ENCODE results near the gene SEL1L2. TPM values are rescaled to one million over a fixed set of nuclear protein-coding genes. Genes with fewer than 3 reads are reported as not detected.
"Not testable (repeated sequence)": the region's sequence is repeated elsewhere in the genome, so short reads cannot be mapped to it uniquely, and the experiment has no call there.

Gene SEL1L2, protein sequence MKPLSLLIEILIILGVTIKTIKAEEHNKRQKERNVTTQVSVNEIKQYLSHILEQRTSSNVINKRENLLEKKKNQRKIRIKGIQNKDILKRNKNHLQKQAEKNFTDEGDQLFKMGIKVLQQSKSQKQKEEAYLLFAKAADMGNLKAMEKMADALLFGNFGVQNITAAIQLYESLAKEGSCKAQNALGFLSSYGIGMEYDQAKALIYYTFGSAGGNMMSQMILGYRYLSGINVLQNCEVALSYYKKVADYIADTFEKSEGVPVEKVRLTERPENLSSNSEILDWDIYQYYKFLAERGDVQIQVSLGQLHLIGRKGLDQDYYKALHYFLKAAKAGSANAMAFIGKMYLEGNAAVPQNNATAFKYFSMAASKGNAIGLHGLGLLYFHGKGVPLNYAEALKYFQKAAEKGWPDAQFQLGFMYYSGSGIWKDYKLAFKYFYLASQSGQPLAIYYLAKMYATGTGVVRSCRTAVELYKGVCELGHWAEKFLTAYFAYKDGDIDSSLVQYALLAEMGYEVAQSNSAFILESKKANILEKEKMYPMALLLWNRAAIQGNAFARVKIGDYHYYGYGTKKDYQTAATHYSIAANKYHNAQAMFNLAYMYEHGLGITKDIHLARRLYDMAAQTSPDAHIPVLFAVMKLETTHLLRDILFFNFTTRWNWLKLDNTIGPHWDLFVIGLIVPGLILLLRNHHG
- not detected in 2 replicates for total RNA-seq (2014; rRNA removed; shearing (Covaris generic))

DNA sequence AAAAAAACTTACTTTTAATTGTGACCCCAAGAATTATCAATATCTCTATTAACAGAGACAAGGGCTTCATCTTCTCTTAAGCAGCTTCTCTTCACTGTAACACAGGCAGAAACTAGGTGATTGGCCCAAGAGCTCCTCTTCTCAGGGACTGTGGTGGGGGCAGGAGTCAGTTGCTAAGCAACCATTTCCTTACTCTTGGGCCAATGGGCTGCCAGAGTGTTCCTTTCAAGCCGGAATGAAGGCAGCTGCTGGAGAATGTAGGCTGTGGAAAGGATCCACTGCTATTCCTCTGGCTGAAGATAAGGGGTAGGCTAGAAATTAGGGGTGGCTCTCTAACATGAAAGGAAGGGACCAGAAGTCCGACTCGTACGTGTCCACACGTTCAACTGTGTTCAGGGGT lies at the start of gene SEL1L2:
SEL1L2 (minus strand) TSS at position 150 of the 400 bp plus-strand sequence; CDS start at position 70, 80 bp downstream.
- DNase-seq (ENCODE audit: low read depth): peak; percentile 7

DNA sequence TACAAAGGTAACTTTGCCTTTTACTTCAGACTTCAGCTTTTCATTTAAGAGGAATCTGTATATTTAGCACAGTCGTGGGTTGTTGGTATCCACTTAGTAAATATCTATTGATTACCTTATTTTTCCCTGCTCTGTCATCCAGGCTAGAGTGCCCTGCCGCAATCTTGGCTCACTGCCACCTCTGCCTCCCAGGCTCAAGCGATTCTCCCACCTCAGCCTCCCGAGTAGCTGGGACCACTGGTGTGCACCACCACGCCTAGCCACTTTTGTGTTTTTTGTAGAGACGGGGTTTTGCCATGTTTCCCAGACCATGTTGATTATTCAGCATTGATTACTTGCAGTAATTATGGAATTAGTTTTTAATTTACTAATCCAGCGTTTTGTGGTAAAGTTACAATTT lies 46.2 kb upstream of the SEL1L2 start:
- DNase-seq (ENCODE audit: low read depth): no peak

DNA sequence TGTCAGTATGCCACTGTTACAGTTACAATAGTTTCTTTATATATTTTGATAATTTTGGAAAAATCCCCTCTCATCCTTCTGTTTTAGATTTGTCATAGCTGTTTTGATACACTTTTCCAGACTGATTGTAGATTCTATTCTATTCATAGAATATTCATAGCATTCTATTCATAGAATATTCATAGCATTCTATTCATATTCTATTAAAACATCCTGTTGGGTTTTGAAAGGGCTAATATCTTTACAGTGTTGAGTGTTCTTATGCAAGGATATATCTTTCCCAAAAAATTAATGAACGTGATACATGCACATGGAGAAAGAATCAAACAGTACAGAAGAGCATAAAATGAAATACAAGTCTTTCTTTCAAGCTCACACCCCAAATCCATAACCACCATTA lies 42.9 kb upstream of the SEL1L2 start:
- DNase-seq (ENCODE audit: low read depth): no peak

DNA sequence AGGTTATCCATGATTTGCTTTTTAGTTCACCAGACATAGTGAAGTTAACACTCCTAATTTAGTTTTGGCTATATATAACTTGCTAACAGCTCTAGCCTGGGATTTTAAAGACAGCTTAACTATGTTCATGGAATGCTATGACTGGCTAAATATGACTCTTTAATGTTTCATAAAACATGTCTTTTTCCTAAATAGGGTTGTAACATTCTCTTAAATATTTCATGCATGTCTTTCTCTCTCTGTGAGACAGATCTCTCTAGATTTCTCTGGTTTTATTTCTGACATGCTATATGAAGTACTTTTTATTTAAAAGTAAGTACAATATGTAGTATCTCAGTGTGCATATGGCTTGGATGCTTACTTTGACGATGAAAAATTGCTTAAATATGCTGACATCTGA lies 40.6 kb upstream of the SEL1L2 start:
- DNase-seq (ENCODE audit: low read depth): no peak

DNA sequence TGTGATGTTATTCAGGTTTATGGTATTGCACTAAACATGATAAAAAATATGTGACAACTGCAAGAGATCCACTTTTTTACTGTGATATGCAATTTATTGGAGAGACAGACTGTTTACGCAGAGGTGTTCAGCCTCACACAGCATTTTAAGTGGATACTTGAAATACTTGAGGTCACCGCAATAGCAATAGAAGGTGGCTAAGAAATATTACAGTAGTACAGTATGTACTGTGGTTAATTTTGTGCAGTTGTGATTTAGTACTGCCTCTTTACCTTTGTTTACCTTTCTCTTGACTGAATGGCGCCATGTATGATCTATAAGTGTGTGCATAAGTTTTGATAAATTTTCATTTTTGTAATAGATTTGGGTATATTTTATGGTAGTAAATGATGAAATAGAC lies 22.3 kb upstream of the SEL1L2 start:
- no peak for DNase-seq (ENCODE audit: low read depth)

DNA sequence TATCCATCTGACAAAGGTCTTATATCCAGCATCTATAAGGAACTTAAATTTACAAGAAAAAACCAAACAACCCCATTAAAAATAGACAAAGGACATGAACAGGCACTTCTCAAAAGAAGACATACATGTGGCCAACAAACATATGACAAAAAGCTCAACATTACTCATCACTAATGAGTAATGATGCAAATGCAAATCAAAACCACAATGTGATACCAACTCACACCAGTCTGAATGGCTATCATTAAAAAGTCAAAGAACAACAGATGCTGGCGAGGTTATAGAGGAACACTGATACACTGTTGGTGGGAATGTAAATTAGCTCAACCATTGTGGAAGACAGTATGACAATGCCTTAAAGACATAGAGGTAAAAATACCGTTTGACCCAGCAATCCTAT lies 18.8 kb upstream of the SEL1L2 start:
- DNase-seq (ENCODE audit: low read depth): peak; percentile 17

DNA sequence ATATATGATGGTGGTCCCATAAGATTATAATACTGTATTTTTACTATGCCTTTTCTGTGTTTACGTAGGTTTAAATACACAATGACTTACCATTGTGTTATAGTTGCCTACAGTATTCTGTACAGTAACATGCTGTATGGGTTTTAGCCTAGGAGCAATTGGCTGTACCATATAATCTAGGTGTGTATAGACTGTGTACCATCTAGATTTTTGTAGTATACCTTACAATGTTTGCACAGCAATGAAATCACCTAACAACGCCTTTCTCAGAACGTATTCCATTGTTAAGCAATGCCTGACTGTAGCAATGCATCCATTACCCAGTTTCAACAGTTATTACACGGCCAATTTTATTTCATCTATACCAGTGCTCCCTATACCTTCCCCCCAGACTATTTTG lies 15.6 kb upstream of the SEL1L2 start:
- DNase-seq (ENCODE audit: low read depth): no peak

DNA sequence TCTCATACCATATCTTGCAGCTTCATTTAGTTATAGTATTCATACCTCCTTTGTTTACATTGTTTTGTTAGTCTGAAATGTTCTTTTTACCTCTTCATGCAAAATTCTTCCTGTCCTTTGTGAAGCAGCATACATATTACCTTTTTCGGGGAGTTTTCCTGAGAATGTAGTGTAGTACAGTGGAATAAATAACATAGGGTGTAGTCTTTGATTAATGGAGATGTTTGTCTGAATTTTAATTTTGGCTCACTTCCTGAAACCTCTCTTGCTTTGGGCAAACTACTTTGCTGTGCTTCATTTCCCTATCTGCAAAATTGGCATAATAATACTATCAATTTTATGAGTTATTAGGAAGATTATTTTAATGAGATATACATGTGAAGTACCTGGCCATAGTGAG lies 10.5 kb upstream of the SEL1L2 start:
- no peak for DNase-seq (ENCODE audit: low read depth)

DNA sequence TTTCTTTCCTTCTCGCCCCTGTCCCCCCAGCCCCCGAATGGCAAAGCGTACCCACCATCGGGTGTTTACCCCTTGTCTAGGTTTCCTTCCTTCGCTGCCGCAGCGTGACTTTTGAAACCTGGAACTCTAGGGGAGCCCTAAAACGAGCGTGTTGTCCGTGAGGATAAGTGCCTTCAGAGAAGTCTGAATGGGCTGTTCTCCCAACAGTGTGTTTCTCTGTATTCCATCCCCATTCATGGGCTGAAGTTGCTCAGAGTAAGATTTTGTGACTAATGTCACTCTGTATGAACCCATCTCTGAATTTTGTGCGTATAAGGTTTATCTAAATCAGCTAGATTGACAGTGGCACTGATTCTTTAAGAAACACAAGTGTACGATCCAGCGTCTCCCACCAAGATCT lies 5.9 kb upstream of the SEL1L2 start:
- DNase-seq (ENCODE audit: low read depth): peak; percentile 12

DNA sequence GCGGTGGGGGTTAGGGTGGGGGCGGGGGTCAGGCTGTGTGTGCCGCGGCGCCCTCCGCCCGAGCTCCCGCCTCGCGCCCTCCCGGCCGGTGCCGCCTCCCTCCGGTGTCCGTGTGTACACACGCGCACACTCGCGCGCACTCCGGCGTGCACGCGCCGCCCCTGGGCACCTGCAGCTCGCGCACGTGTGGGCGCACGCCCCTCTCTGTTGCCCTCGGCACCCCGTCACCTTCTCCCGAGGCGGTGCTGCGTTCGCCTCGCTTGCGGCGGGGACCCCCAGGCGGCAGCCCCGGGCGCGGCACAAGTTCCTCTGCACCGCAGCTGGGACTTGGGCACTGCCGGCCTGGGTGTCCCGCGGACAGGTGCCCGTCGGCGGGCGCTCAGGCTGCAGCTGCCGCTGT lies 5.4 kb upstream of the SEL1L2 start:
- DNase-seq (ENCODE audit: low read depth): peak; percentile 23

DNA sequence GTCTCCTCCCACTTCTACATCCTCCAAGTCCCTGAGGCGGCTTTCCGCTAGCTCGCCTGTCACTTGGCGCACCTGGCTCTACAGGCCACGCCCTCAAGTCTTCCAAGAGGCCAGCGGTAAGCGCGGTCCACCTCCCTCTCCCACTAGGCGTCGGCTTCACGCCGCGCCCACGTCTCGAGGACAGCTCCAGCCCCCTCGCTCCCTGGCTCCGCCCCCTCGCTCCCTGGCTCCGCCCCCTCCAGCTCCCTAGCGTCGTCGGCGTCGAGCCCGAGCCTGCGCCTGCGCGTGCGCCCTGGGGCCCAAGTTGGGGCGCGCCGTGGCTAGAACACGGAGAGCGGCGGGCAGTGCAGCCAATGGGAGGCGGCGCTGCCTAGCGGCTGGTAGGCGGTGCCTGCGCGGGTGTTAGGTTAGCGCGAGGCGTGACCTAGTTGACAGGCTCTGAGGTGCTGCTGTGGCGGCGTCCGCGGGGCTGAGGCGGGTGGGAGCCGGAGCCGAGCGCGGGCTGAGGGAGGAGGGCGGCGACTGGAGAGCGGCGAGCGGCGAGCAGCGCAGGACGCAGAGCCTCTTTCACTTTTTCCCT lies 4.8 kb upstream of the SEL1L2 start, which contains the start of gene MACROD2:
MACROD2 (plus strand) TSS at position 431 of the 580 bp plus-strand sequence.
- peak; percentile 91 for DNase-seq (ENCODE audit: low read depth)

DNA sequence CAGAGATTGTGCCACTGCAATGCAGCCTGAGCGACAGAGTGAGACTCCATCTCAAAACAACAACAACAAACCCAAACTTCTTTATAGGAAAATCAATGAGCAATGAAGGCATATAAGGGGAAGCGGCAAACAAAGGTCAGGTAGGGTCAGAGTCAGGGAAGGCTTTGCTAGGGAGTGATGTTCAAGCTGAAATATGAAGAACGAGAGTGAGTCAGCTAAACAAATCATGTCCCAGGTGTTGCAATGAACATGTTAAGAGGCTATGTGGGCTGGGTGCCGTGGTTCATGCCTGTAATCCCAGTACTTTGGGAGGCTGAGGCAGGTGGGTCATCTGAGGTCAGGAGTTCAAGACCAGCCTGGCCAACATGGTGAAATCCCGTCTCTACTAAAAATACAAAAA lies 1.5 kb upstream of the SEL1L2 start:
- not testable (repeated sequence) for DNase-seq (ENCODE audit: low read depth)

DNA sequence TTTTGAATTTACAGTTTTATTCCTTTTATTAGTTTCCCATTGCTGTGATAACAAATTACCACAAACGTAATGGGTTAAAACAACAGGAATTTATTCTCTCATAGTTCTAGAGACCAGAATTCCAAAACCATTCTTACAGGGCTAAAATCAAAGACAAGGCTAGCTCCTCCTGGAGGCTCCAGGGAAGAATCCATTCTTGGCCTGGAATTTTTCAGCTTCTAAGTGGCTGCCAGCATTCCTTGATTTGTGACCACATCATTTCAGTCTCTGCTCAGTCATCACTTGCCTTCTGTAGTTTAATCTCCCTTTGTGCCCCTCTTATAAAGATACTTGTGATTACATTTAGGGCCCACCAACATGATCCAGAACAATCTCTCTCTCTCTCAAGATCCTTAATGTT lies 897 bp upstream of the SEL1L2 start:
- peak; percentile 3 for DNase-seq (ENCODE audit: low read depth)

DNA sequence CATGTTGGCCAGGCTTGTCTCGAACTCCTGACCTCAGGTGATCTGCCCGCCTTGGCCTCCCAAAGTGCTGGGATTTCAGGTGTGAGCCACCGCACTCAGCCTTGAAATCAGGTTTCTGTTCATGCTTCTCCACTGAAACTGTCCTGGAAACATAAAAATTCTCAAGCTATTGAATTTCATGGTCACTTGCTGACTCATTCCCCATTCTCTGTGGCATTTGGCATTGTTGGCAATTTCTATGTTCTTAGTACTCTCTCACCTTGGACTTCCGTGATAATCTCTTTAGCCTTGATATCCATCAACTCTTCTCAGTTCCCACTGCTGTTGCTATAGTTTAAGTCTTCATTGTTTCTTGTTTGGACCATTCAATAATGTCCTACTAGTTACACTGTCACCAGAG lies 6.2 kb downstream of the SEL1L2 start:
- DNase-seq (ENCODE audit: low read depth): peak; percentile 78

DNA sequence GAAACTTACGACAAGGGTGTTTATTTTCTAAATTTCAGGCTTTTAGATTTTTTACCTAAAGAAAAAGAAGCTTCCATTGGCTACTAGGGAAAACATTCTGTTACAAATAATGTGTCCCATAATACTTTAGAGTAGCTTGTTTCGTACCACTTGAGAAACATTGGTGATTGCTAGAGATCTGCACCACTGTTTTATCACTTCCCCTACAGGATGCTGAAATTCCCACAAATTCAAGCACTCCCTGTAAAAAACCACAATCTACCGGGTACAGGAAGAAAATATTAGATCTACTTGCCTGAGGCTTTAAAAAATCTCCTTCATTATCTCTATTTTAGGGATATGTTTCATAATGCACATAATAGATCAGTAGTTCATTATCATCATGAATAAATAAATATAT lies 29.9 kb downstream of the SEL1L2 start:
- DNase-seq (ENCODE audit: low read depth): peak; percentile 5

DNA sequence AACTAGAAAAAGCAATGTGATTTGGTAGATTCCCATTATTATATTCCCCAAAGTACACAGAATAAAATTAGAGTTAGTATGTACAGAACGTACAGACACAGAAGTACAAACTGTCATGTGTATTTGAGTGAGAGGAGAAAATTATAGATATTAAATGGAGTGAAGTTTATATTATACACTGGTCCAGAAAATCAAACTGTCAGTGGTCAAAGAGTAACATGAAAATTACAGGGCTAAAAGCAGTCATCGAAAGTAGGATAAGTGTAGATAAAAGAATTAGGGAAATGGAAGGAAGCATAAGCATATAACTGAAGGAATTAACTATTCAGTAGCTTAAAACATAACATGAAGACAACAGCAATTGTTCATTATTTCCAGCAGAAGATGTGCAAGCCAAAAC lies 30.3 kb downstream of the SEL1L2 start:
- no peak for DNase-seq (ENCODE audit: low read depth)

DNA sequence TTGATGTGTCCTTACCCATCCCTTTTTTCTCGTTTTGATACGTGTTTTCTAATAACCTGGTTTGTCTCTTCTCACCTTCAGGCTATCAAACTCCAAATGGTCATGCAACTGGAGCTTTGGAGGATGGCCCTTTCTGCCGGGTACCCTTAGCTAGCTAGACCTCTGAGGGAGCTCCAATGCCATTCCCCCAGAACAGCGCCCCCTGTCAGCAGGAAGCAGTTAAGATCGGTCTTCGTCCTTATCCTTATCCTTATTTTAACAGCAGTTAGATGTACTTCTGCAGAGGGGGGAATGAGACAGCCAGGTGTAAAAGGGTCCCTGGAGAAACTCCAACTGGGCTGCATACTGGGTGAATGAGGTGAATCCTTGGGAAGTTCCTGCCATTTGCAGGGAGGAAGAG lies 37.2 kb downstream of the SEL1L2 start:
- no peak for DNase-seq (ENCODE audit: low read depth)

DNA sequence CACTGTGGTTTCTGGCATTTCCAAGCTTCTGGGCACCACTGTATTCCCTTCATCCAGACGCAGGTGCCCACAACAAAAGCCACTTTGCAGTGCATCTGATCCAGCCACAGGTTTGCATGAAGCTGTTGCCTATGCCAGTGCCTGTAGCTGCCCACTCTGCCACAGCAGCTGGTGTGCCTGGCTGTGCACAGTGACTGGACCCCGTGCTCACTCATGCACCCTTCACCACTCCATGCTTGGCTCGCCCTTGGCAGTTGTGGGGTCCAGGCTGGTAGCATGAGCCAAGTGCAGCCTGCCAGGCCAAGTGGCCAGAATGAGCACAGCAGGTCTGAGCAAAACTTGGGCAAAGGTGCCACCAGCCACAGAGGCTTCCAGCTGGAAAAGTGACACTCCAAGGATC lies 42.7 kb downstream of the SEL1L2 start:
- DNase-seq (ENCODE audit: low read depth): no peak

DNA sequence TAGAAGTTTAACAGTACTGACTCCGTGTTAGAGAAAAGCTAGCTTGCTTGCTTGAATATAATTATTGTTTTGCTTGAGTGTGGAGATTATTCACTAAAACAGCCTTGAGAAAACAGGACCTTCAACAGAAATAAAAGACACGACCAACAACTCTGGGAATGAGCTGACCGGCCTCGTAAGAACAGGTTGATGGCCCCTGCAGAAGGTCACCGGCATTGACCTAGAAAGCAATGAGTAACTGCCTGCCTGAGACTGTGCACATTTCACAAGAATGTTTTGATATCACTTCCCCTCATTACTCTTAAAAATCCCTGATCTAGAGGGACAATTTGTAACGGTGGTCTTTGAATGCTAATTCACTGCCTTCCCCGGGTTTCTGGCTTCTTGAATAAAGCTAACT lies 49.4 kb downstream of the SEL1L2 start:
- no peak for DNase-seq (ENCODE audit: low read depth)

DNA sequence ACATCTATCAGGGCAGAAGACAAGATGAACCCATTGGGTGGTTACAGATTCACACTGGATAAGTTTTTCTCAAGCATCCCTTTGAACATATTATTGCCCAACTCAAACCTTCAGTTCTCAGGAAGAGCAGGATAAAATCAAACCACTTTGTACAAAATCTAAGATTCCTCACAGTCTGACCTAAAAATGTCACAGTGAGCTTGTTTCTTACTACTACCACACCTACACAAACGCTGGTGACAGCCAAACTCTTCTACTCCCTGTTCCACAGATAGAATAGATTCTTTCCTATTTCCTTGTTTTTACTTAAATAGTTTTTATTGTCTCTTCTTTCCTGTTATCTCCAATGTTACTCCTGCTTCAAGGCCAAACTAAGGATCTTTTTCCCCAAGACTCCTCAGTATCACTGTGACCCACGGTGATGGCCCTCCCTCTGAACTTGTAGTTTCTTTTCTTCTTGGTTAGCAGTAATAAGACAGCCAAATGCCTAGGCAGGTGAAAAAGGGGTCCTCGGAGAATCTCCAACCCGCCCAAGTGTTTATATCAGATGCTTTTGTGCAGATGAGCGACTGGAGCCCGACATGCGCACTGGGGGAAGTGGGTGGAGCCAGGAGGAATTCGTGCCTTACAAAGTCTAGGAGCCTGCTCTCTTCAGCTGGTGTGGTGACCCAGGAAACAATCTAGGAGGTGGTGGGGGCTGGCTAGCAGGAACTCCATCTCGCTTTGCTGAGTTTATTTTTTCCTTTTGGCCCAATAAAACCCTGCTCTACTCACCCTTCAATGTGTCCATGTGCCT lies 53.4 kb downstream of the SEL1L2 start:
- no peak for DNase-seq (ENCODE audit: low read depth)

DNA sequence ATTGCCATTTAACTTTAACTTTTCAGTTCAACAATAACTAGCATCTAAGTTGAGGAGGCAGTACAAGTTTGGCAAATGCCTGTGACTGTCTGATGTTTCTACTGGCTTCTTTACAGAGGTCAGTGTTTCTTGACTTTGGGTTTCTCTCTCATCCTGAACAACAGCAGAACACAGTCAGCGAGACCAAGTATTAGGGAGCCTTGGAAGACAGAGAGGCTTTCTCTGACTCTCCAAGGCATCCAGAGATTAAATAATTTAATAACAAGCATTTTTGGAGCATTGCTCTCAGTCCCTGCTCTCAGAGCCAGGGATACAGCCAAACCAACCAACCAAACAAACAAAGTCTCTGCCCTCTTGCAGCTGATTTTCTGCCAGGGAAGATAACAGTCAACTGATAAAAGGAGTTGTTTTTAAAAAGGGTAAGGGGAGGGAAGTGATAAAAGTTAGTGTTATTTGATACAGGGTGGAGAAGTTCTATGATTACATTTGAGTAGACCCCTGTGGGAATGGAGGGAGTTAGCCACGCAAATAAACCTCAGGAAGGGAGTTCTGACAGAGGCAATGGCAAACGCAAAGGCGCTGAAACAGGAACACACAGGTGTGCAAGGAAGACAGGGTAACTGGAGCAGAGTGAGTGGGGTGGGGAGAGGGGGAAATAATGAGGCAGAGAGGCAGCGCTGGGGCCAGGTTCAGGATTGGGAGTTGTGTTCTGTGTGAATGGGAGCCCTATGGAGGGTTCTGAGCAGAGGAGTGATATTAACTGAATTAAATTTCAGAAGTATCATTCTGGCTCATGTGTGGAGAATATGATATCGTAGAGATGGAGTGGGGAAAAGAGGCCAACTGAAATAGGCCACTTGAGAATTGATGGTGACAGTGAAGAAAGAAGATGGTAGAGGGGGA lies 55.2 kb downstream of the SEL1L2 start:
- no peak for DNase-seq (ENCODE audit: low read depth)

Data from M059J (cell line).